GM18526 (cell line): Measurements from ENCODE around the gene OR52D1.

Experiments
- POLR2A ChIP-seq: IDR thresholded peaks from 3 replicates; pipeline ENCODE4 v1.6.1; 2011; ENCODE audit not compliant: insufficient read length; ENCODE audit errors: extremely low read depth

Gene OR52D1

DNA sequence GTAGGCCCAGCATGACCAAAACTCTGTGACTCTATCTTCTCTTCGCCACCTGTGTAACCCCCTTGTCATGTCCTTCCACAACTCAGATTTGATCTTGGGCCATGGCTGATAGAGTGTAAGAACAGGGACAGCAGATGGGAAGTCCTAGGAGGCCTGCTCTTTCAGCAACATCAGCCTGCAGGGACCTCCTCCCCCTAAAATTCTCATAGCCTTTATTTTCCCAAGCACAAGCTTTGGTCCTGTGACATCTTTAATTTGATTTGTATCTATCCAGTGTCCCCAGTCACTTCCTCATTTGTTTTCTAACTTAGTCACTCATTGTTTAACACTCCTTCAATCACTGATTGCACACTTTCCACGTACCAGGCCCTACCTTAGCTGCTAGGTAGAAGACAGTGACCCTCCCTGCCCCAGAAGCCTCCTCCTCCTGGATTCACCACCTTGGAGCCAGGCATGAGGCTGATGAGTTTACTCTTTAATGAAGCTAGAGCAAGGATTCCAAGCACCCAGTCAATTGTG lies 16.0 kb downstream of the OR52D1 start:
- TF ChIP-seq POLR2A = no peak

DNA sequence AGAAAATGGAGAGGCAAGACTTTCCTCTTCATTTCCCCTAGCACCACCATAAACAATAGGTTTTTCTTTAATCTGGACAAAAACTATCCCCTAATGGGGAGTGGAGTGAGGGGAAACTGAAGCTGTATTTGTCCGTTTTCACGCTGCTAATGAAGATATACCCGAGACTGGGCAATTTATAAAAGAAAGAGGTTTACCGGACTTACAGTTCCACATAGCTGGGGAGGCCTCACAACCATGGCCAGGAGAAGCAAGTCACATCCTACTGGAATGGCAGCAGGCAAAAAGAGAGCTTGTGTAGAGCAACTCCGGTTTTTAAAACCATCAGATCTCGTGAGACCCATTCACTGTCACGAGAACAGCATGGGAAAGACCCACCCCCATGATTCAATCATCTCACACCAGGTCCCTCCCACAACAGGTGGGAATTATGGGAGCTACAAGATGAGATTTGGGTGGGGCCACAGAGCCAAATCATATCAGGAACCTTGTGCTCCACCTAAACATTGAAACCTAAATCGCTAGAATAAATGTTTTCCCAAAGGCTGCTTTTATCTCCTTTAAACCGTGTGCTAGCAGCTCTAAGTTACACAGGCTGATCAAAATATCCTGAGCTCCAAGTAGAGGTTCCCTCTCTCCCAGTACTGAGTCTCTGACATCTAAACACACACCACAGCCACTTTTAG lies 17.0 kb downstream of the OR52D1 start:
- TF ChIP-seq POLR2A = no peak

DNA sequence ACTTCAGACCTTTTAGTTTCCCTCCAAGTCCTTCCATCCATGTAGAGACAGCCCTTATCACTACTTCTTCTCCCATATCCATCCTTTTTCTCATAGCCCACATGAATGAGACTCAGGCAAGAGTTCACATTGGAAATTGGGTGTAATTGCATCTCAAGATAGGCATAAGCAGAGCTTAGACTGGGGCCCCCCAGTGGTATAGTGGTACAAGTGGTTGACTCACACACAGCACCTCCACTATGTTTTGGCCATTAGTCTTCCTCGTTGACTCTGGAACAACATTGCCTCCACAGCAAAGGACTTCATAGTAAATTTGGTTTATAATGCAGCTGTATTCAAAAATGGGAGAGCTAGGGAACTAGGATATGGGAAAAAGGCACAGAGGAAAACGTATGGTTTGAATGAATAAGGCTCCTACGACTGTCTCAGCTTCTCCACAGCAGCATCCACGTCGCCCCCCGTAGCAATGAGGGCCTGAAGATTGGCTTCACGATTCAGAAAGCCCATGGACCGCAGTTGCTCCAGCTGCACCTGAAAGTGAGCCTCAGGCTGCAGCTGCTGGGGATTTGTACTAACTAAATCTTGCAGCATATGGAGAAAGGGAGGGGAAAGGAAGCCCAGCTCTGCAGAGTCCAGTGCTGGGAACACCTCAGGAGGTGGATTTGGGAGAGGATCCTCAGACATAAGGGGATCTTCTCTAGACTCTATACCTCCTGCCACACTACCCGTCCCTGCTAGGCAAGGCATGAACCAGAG lies 18.9 kb downstream of the OR52D1 start:
- no peak for TF ChIP-seq POLR2A

DNA sequence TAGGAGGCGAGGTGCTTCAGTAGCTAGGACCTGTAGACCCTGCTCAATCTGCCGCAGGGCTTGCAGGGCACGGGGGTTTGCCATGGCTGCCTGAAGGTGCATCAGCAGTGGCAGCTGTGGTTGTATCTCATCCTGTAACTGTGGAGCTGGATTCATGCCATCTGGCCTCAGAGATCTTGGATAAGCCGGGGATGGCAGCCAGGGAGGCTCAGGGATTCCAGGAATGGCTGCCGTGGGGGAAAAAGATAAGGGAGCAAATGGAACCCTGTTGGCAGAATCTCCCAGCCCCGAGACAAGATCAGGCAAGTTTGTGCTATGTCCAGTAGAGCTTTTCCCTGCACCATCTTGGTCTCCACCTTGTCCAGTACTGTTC lies 19.4 kb downstream of the OR52D1 start:
- TF ChIP-seq POLR2A = no peak

DNA sequence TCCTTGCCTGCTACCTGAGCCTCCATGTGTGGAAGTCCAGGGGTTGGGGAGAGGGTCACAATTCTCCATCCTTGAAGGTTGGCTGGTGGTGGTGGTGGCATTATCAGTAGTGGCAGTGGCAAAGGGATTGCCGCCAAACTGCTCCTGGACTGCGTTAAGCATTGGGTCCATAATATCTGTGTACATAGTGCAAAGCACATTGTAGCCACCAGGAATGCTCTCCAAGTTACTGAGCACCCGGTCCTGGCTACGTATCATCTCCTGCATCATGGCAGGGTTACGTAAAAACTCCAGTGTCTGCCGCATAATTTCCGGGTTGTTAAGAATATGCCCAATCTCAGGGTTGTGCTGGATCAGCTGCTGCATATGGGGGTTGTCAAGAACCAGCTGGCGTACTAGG lies 20.1 kb downstream of the OR52D1 start:
- TF ChIP-seq POLR2A = no peak

DNA sequence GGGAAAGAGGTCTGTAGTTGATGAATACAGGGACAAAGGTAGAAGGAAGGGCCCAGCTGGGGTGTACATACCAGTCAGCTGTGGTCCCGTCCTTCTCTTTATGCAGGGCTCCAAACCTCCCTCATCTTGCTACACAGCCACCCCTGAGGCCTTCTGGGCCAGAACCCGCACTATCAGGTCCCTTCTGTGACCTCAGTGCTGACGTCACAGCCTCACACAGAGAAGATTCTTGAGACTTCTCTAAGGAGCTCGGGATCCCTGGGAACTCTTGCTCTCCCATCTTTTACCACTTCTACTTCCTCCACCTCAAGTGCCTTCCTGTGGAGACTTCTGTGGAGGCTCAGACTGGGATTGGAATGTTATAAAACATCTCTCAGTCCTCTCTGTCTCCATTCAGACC lies 21.3 kb downstream of the OR52D1 start, which contains the start of gene UBQLN3:
Gene UBQLN3 (minus strand): TSS at position 155 of the 400 bp plus-strand sequence. CDS start 399 bp downstream, outside the sequence.
- no peak for TF ChIP-seq POLR2A

DNA sequence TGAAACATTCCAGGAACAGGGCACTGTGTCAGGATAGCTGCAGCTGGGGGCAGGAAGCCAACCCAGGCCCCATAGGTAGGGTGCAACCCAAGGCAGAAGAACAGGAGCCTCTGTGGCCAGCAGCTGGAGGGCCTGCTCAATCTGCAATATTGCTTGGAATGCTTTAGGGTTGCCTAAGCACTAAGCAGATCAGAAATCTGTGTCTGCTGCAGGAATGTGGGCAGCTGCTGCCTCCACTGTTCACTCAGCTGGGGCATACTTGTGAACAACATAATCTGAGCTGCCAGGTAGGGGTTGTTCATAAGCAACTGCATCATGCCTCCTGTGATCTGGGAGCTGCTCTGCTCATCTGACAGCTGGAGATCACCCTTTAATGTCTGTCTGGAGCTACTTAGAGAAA lies 26.4 kb downstream of the OR52D1 start:
- TF ChIP-seq POLR2A = no peak

DNA sequence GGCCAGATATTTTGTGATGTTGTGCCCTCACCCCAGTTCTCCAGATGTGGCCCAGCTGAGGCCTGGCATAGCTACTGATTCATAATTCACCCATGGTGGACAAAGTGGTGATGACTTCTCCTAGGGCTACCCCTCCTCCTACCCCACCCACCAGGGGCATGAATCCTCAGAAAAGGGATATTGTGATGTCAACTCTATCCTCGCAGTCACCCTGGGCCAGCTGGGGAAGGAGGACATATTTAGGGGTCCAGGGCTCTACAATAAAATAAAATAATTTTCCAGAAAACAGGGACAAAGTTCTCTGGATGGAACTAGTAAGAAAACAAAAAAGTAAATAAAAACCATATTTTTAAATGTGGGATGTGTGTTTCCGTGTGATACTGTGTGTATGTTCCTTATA lies 28.1 kb downstream of the OR52D1 start, which contains the start of gene UBQLNL:
Gene UBQLNL (minus strand): TSS at position 101 of the 400 bp plus-strand sequence. CDS start 258 bp downstream, outside the sequence.
- no peak for TF ChIP-seq POLR2A

DNA sequence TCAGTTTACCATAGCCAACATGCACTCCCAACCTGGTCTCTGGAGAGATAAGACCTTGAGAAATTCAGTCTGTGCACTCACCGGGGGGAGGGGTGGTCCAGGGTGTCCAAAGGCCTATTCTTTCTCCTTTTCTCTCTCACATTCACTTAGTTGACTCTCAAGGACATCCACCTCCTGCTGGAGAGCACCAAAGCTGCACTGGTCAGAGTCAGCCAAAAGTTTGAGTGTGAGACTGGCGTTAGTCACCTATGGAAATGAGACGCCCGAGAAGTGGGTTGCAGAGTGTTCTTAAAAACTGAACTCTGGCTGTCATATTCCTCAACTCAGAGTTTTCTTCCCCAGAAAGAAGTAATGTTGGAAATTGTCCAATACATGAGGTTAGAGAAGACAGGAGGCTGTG lies 33.1 kb downstream of the OR52D1 start:
- no peak for TF ChIP-seq POLR2A

DNA sequence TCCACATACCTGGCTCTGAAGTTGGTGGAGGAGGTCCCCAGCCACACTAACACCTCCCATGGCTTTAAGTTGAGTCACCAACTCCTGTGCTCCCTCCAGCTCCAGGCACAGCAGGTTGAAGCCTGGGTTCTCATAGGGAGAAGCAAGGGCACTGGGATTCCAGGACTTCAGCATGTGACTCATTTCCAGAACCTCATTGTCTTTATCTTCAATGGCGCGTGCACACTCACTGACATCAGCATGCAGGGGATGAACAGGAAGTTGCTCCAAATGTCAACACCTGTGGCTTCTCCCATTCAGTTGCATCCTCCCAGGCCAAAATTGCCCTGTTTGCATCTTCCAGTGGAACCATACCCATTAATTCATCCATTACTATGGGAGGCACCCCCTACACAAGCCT lies 33.8 kb downstream of the OR52D1 start:
- no peak for TF ChIP-seq POLR2A

DNA sequence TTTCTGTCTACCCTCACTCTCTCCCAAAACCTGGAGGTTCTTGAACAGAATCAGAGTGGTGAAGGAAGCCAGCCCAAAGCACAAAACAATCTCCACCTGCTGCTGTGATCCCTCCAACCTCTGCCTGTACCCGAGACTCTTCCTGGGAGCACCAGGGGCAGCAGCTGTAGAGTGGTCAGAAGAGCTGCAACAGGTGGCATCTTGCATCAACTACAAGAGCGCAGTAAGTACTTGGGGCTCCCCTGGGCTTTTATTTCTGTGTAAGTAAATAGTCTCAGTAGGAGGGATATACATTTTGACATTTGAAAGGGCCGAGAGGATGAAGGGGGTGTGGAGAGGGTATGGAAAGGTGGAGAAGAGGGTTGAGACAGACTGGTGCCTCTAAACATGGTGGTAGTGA lies 36.3 kb downstream of the OR52D1 start:
- no peak for TF ChIP-seq POLR2A

DNA sequence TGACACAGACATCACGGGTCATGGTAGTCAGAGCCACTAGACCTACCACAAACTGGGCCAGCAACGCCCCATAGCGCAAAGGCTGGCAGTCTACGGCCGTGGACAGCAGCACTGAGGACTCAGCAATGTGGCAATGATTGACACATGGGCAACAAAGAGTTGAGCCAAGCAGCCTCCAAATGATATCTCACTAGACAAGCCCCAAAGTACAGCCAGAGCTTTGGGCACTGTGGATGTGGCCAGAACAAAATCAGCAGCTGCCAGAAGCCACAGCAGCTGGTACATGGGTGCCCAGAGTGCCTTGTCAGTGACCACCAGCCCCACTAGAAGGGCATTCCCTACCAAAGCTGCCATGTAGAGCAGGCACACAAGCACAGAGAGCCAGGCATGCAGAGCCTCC lies 39.2 kb downstream of the OR52D1 start:
- TF ChIP-seq POLR2A = no peak

DNA sequence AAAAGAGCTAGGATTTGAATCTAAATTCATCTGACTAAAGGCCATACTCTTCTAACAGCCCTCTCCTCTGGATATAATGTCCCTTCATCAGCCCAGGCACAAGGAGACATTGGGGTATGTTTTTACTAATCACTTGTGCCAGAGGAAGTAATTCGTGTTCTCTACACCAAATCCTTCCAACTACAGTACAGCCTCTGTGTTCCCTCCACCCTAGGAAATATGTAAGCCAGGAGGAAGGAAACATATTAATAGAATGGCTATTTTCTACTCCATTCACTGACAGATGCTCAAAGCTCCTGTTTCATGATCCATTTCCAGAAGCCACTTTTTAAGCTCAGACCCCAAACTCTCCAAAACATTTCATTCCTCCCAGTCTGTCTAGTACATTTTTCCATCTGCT lies 40.0 kb downstream of the OR52D1 start:
- TF ChIP-seq POLR2A = no peak

DNA sequence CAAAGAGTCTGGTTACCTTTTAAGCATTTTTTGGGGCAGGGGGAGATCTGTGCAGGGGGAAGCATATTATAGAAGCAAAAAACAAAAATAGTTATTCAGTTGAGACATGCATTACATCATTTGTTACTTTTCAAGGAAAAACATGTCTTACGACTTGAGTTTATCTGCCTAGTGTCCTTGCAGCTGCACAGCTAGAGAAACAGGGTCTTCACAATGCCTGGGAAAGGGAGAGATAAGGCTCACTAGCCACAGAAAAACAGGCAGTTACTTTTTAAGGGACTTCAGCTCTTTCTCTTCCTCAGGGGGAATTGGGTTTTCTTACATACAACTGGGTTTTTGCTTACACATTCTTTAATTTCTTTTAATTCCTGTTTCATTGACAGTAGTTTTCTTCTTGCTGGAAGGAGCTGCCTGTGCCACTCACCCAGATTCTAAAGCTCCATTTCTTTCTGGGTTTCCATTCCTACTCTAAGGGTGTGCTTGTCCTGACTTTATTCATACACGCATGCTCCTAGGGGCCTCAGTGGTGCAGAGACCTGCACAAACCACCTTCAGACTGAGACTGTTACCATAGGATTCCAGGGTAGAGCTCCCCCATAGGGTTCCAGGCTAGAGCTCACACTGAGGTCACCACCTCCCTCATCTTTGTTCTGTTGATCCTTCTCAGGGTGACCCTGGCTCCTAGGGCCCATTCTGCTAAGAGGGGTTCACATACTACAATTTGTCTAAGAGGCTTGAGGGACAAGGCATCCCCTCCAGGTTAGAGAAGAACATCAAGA lies 42.8 kb downstream of the OR52D1 start:
- TF ChIP-seq POLR2A = no peak

DNA sequence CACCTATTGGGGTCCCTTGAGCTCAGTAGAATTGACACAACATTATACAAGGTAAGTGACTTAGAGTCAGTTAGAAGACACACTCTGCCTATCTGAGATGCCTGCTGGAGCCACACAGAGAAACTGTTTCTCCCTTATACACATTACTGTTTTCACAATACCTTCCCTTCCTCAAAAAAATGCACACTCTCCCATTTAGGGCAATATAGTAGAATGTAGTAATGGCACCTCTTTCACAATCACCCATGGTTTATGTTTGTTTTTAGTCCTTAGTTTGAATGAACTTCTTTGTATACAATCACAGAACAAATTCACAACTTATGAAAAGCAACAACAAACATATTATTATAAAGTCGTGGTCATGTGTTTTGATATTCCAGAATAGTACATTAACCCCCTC lies 45.6 kb downstream of the OR52D1 start:
- TF ChIP-seq POLR2A = no peak
